HEK293 (cell line): Measurements from ENCODE around the gene SPEM3.

Source experiments
- BCL6B ChIP-seq: fragments of 450-650 bp; formaldehyde crosslinking; IDR thresholded peaks from 2 replicates; pipeline ENCODE4 v1.5.1; 2017; ENCODE audit warnings: missing biosample characterization, missing genetic modification characterization
- CTCF ChIP-seq: fragments of 450-650 bp; formaldehyde crosslinking; IDR thresholded peaks from 2 replicates; pipeline ENCODE4 v1.5.1; 2016; ENCODE audit warnings: missing biosample characterization, missing genetic modification characterization
- ZNF23 ChIP-seq: fragments of 450-650 bp; formaldehyde crosslinking; IDR thresholded peaks from 2 replicates; pipeline ENCODE4 v1.5.1; 2016; ENCODE audit warnings: missing biosample characterization, missing genetic modification characterization, borderline replicate concordance
- ZNF558 ChIP-seq: fragments of 450-650 bp; formaldehyde crosslinking; IDR thresholded peaks from 2 replicates; pipeline ENCODE4 v1.5.1; 2016; ENCODE audit warnings: missing biosample characterization, missing genetic modification characterization

- TF ChIP-seq CTCF (tag by site-specific recombination) = no peak
- TF ChIP-seq BCL6B (tag by site-specific recombination) = no peak
- TF ChIP-seq ZNF558 = no peak
- TF ChIP-seq ZNF23 (tag by site-specific recombination) = no peak
Observed at GRCh38 chr17:7437950-7438614, 9.4 kb downstream of the SPEM3 start.
